GM06990 (cell line): ENCODE data around the gene BUB1B.

ENCODE experiments used
- DNase-seq: peaks from one replicate; pipeline ENCODE4 v3.0.0-alpha.2; 2011; ENCODE audit not compliant: insufficient read length; ENCODE audit errors: extremely low read depth
- H3K27me3 ChIP-seq: replicated peaks from 2 replicates; pipeline ENCODE4 v1.6.0; 2011; ENCODE audit warnings: low read length; ENCODE audit not compliant: control insufficient read depth, insufficient read depth
- H3K36me3 ChIP-seq: 2 replicates; pipeline ENCODE4 v1.5.1; 2011; ENCODE audit warnings: low read length; ENCODE audit not compliant: control insufficient read depth, insufficient read depth
- H3K4me3 ChIP-seq: replicated peaks from 2 replicates; pipeline ENCODE4 v1.5.1; 2011; ENCODE audit warnings: low read depth, mild to moderate bottlenecking, control low read depth, low read length
- TF ChIP-seq, protein P1 (sequence below): IDR thresholded peaks from 2 replicates; pipeline ENCODE4 v1.5.1; 2011; ENCODE audit warnings: low read length, control low read depth, mild to moderate bottlenecking, inconsistent platforms; ENCODE audit not compliant: insufficient read depth, poor library complexity, severe bottlenecking

BUB1B gene

DNA sequence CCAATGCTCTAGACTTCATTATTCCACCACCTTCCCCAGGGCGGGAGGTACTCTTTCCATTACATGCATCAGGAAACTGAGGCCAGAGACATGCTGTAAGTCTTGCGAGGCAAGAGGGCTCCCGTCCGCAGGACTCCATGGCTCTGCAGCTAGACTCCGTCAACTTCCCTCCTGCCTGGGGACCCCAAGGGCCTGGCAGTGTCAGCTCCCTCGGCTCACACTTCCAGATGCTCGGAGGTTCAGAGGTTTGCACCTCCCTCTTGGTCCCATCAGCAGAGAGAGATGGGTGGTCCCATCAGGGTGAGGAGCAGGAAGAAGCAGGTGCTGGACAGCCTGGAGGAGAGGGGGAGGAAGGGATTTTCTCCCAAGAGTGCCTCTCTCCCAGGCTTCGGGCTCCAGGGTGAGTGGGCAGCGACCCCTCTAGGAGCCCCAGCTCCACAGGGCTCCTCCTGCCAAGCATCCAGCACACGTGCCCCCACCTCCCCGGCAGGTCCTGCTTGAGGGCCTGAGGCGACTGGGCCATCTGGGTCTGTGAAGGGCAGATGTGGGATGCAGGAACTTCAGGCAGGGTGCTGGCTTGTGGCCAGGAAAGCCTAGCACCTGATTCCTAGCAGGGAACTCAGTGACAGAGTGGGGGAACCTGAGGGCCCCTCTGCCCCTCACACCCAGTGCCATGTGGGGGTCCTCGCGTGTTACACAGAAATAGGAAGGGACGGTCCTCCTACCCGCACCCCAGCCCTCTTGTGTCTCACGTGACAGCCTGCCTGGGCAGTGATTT is 87.3 kb downstream of the BUB1B start:
- no peak overlapping the region for H3K4me3 ChIP-seq
- no peak for DNase-seq
- H3K36me3 ChIP-seq = no peaks in the 10 kb centered on the region
- TF ChIP-seq, protein P1, sequence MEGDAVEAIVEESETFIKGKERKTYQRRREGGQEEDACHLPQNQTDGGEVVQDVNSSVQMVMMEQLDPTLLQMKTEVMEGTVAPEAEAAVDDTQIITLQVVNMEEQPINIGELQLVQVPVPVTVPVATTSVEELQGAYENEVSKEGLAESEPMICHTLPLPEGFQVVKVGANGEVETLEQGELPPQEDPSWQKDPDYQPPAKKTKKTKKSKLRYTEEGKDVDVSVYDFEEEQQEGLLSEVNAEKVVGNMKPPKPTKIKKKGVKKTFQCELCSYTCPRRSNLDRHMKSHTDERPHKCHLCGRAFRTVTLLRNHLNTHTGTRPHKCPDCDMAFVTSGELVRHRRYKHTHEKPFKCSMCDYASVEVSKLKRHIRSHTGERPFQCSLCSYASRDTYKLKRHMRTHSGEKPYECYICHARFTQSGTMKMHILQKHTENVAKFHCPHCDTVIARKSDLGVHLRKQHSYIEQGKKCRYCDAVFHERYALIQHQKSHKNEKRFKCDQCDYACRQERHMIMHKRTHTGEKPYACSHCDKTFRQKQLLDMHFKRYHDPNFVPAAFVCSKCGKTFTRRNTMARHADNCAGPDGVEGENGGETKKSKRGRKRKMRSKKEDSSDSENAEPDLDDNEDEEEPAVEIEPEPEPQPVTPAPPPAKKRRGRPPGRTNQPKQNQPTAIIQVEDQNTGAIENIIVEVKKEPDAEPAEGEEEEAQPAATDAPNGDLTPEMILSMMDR = no peak
- H3K27me3 ChIP-seq = no peaks in the 10 kb centered on the region

DNA sequence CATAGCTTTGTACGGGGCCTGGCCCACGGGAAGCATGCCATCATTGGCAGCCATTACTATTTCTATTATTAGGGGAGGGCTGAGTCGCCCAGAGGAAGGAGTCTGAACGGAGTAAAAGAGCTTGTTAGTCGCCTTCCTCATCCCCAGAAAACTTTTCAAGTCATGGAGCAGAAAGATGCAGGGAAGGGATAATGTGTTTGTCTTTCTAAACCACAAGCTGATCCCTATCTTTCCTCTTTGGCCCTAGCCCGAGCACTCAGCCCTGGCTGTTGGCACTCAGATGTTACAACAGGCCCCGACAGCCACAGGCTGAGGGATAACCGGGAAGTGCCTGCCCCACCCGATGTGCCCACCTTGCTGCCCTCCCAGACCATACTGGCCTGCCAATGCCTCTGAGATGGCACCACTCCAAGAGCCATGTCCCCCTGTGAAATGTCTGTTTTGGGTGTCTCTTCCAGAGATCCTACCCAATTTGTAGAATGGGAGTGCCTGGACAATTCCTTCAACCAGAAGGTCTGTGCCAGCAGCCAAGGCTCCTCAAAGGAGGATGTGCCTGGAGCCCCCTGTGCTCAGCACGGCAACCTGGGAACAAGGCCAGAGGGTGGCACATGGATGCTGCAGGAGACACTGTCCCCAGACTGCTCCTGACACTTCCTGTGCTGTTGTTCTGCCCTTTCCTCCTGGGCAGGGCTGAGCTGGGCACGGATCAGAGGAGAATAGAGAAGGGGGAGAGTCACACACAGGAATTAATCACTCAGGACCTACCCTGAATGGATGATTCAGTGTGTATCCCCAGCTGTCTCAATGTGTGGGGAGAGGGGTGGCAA is 88.8 kb downstream of the BUB1B start:
- Histone ChIP-seq H3K4me3 (no peak overlapping the region), H3K27me3 (no peaks in the 10 kb centered on the region), H3K36me3 (no peaks in the 10 kb centered on the region)
- no peak for DNase-seq
- TF ChIP-seq, protein P1 = no peak

DNA sequence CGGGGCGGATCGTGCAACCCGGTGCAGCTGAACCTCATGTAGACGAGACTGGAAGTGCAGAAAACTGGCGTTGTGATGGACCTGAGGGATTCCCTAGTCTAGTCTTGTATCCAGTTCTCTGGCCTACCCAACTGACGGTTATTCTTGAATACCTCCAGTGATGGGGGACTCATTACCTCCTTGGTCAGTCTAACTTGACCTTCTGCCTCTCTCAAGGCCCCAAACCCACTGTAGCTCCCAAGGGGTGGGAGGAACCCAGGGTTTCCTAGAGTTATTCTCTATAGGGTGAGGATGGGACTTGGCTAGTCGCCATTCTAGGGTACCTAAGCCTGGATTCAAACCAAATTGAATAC is 89.4 kb downstream of the BUB1B start:
- Histone ChIP-seq H3K27me3 (no peaks in the 10 kb centered on the region), H3K4me3 (no peak overlapping the region), H3K36me3 (no peaks in the 10 kb centered on the region)
- DNase-seq = no peak
- TF ChIP-seq, protein P1 = no peak

DNA sequence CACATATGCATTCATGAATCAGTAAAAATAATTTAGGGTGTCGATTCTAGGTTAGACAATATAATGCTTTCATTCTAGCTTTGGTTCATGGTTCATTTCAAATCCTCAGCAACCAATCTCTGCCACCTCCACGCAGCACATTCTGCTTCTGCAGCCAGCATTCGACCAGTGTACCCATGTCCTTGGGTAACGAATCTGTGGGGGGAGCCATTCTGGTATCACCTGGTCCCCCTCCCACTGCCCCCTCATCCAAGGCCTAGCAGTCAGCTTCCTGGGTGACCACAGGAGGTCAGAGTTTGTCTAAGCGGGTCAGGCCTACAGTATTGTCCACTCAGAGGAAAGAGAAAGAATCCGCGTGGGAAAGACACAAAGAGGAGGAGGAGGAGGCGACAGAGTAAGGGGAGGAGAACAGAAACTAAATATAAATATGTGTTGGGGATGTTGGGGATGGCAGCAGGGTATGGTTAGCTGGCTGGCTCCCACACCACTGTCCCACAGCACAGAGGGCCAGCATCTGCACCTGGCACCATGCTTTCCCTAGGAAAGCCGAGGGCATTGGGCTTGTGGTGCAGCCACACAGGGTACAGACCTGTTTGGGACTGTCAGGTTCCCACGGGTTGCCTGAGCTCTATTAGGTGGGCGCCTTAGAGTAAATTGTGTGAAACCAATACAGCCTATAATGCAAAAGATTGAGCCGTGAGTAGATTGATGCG is 90.1 kb downstream of the BUB1B start:
- DNase-seq = no peak
- no peaks in the 10 kb centered on the region for H3K36me3 ChIP-seq
- H3K4me3 ChIP-seq = no peak overlapping the region
- TF ChIP-seq, protein P1 = no peak
- H3K27me3 ChIP-seq = no peaks in the 10 kb centered on the region

DNA sequence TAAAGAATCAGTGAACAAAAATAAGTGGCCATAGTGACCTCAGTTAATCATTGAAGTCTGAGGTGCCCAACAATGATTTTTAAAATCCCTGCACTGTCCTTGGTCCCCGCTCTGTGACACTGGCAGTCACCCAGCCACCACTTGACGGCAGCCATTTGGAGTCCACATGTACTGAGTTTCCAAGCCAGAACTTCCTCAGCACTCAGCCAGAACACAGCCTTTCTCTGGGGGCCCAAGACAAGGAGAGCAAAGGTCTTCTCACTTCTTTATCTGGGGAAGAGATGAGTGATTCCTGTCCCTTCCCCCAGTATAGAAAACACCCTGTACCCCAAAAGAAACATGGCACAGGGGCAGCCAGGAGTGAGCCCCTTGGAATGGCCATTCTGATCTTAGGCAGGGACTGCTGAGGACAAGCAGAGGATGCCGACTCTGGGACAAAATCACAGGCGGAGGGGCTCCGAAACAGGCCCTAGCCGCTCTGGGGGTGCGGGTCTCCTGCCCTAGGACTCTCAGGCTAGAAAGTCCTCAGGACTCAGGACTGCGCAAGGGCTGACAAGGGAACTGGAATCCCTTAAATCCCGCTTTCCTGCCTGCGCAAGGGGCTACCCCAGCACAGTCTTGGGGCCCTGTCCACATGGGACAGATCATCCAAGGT is 90.7 kb downstream of the BUB1B start:
- no peak for DNase-seq
- Histone ChIP-seq H3K27me3 (no peaks in the 10 kb centered on the region), H3K36me3 (no peaks in the 10 kb centered on the region; the same call in 1 of the 2 replicates), H3K4me3 (no peak overlapping the region)
- TF ChIP-seq, protein P1 = no peak
